HG02852 (cell line): ENCODE data around the gene NFKBIE.

Experiments used
- ATAC-seq: cut with Tn5 transposase; IDR thresholded peaks from one replicate; pipeline ENCODE4 v1.9.1; 2021; ENCODE audit warnings: mild to moderate bottlenecking, moderate library complexity; ENCODE audit not compliant: unreplicated experiment

Gene NFKBIE

DNA sequence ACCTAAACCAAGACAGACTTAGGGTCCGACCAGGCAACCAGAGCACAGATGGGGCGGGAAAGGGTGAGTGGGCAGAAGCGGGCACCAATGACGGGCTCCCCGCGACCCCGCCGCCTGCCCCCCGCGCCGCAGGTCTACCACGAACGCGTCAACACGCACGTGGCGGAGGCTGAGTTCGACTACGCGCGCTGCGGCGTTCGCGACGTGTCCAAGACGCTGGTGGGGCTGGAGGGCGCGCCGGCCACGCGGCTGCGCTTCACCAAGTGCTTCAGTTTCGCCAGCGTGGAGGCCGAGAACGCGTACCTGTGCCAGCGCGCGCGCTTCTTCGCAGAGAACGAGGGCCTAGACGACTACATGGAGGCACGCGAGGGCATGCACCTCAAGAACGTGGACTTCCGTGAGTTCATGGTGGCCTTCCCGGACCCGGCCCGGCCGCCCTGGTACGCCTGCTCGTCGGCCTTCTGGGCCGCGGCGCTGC lies 10.0 kb upstream of the NFKBIE start:
- ATAC-seq = no peak

DNA sequence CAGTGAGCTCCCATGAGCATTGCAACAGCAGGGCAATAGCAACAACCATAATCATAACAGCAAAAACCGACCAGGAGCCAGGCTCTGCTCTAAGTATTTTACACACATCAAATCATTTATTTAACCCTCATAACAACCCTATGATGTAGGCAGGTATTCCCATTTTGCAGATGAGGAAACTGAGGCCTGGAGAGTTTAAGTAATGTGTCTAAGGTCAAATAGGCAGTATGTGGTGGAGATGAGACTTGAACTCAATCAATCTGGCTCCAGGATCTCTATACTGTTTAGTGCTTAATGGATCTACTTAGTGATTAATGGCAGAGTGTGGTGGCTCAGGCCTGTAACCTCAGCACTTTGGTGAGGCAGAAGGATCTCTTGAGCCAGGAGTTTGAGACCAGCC lies 8.3 kb upstream of the NFKBIE start:
- no peak for ATAC-seq

DNA sequence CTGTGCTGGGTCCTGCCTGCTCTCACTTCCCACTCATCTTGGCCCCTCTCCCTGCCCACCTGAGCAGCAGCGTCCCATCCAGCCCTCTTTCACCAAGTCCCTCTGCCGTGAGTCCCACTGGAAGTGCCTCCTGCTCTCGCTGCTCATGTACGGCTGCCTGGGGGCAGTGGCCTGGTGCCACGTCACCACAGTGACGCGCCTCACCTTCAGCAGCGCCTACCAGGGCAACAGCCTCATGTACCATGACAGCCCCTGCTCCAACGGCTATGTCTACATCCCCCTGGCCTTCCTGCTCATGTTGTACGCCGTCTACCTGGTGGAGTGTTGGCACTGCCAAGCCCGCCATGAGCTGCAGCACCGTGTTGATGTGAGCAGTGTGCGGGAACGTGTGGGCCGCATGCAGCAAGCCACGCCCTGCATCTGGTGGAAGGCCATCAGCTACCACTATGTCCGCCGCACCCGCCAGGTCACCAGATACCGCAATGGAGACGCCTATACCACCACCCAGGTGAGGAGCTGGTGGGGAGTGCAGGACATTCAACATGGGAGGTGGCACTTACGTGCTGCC lies 7.7 kb upstream of the NFKBIE start:
- ATAC-seq = no peak

DNA sequence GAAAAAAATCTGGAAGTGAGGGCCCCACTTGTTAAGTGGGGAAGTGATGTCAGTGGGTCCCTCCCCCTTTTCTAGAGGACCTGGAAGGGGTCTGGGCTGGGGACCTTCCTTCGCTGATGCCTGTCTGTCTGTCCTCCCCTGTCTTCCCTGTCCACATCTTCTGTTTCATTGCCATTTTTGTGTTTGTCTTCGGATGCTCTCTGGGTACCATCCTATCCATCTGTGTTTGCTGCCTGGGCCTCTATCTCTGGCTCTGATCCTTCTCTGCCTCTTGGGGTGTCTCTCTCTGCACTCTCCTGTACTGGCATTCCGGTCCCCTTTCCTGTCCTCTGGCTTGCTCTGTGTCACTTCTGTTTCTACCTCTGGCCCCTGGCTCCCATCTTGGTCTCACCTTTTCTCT lies 7.2 kb upstream of the NFKBIE start:
- no peak for ATAC-seq

DNA sequence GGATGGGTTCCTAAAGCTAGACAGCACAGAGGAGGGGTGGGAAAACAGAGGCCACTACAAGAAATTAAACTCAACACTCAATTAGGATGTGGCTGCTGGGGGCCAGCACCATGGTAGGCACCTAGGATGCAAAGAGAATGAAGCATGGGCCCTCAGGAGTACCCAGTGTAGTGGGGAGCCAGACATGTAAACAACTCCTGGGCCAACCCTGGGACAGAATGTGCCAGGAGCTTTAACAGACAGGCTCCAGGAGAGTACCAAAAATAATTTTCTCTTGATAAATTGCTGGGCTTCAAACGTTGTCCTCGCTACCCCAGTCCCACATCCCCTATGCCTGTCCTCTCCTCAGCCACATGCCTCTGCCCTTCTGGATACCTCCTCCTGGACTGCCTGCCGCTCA lies 6.6 kb upstream of the NFKBIE start:
- no peak for ATAC-seq

DNA sequence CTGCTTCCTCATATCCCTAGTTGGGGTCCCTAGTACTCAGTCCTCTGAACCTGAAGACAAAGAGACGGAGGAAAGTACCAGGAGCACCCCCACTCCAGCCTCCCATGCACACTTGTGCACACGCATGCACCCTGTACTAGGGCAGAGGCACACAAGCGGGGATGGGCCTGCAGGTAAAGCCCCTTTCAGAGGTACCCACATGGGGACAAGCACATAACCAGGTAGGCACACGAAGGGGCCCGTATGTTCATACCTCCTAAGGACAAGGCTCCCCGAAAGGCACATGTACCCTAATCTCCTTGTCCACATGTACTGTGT lies 6.0 kb upstream of the NFKBIE start:
- no peak for ATAC-seq

DNA sequence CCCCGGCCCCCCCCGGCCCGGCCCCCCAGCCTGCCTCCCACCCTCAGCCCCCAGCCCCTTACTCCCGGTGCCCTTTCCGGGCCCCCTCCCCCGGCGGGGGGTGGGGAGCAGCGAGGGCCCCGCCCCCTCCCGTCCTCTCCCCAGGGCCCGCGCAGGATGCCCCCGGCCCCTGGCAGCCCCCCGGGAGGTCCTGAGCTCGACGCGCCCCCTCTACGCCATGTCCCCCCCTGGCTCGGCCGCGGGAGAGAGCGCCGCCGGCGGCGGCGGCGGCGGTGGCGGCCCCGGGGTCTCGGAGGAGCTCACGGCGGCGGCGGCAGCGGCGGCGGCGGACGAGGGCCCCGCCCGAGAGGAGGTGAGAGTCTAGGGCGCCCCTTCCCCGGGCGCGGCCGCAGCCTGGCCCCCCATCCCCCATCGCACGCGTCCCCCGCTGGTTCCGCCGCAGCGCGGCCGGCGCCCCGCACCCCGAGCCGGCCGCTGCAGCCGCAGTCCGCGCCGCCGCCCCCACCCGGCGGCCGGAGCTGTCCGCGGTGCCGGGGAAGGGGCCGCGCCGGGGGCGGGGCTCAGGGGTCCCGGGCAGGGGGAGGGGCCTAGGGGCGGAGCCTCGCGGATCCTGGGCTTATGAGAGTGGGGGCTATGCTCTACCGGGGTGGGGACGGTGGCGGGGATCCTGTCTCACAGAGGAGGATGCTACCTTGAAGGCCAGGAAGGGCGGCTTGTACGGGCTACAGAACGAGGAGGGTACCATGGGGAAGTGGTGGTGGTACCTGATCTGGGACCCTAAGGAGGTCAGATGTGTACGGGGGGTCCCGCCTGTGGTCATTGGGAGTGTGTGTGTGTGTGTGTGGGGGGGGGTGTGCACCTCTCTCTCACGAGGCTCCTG lies 5.4 kb upstream of the NFKBIE start:
- no peak for ATAC-seq

DNA sequence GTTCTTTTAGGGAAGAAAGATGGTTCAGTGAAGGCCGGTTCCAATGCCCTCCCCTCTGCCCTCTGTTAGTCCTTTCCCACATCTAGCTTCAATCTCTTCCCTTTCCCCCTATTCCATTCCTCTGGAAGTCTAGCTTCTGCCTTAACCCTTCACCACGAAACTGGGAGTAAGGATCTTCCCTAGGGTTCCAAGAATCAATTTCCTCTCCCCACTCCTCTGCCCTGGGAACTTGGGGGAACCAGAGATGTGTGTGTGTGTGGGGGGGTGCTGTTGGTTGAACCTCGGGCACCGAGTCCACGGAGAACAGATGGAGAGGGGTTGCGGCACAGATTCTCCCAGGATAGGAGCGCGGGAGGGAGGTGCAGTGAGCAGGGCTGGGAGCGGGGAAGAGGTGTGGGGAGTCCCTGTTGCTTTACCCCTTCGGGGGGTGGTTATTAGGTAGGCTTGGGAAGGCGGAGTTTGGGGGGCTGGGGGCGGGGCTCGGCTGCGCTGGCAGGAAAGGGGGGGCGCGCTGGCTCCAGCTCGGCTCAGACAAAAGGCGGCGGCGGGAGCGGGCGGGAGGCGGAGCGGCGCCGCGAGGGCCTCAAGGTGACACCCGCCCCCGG lies 4.7 kb upstream of the NFKBIE start, which contains the start of gene TMEM151B:
Gene TMEM151B, plus strand, starts transcription at position 530 of the 605 bp plus-strand sequence. CDS start 293 bp downstream, outside the sequence.
- ATAC-seq = no peak

DNA sequence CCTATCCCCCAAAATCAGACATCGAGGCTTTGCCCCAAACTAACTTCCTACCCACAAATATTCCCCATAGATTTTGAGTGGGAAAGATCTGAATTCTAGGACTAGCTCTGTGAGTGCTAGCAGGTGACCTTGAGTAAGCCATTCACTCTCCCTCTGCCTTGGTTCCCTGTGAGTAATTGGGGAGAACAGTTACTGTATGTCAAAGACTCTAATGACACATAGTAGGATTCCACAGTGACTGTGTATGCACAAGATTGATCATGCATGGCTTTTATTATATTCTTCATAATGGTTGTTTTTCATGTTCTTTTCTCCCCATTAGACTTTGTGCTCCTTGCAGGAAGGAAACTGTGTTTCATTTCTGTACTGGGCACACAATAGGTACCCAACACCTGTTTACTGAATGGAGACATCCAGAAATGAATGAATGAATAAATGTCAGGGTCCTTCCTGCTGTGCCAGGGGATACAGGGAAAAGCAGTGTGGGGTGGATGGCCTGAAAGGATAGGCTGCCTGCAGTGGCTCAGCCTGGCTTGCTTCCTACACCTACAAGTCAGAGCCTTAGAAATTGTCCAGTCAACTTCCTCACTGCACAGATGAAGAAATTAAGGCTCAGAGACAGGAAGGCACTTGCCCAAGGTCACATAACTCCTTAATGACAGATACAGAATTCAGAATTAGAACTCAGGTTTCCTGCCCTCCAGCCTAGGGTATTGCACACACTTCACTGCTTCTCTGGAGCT lies 4.0 kb upstream of the NFKBIE start:
- ATAC-seq = no peak

DNA sequence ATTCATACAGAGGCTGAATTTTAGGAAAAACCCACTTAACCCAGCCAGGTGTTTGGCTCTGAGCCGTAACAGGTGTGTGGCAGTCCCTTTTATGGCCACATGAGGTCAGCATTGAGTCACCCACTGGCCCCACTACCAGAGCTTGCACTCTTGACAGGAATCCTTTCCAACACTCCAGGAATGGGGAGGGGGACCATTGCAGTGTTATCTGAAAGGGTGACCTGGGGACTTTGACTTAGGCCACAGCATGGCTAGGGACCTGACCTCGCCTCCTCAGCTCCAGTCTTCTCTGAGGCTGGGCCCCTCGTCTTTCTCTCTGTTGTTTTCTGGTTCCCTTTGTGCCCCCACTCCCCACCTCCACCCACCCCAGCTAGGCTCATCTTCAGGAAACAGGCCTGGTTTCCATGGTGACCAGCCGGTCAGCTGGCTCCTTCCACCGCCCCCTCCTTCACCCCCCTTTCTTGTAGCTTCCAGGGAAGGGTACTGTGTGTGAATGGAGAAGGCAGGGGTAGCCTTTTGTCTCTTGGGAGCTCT lies 2.8 kb upstream of the NFKBIE start:
- ATAC-seq = no peak

DNA sequence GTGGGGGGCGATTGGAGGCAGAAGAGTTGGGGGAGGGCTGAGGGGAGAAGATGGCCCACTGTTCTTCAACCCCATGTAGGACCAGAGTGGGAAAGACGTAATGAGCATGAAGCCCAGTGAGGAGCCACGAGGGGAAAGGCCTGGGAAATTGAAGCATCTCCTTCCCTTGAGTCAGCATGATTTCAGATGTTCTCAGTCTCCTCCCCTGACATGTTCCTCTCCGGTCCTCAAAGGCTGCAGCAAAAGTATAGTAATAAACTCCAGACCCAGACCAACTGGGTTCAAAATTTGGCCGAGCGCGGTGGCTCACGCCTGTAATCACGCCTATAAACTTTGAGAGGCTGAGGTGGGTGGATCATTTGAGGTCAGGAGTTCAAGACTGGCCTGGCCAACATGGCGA lies 1.9 kb upstream of the NFKBIE start:
- ATAC-seq = no peak

DNA sequence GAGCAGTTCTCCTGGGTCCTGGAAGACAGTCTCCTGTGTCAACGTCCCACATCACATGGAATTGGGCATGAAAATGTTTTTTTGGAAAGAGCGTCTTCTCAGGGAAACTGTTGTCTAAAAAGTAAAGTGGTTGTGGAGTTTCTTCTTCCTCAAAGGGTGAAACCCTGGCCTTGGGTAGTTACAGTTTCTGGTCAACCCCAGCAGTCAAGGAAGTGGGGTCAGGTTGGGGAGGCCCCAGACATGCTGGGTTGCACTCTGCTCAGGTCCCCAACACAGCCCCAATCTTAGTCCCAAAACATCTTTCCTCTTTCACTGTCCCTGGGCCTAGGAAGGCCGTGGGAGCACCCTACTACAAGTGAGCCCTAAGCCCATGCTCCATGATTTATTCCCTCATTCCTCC lies 996 bp upstream of the NFKBIE start:
- no peak for ATAC-seq

DNA sequence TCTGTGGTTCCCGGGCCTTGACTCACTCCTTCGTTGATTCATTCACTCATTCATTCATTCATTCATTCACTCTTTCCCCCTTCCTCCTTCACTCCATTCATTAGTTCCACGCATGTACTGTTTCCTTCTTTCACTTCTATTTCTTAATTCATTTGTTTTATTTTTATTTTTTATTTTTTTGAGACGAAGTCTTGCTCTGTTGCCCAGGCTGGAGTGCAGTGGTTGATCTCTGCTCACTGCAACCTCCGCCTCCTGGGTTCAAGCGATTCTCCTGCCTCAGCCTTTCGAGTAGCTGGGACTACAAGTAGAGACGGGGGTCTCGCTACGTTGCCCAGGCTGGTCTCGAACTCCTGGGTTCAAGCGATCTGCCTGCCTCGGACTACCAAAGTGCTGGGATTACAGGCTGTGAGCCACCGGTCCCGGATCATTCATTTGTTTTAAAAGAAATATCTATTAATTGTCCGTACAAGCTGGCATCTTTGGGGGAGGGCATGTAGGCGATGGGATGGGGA lies 427 bp upstream of the NFKBIE start:
- ATAC-seq = no peak

DNA sequence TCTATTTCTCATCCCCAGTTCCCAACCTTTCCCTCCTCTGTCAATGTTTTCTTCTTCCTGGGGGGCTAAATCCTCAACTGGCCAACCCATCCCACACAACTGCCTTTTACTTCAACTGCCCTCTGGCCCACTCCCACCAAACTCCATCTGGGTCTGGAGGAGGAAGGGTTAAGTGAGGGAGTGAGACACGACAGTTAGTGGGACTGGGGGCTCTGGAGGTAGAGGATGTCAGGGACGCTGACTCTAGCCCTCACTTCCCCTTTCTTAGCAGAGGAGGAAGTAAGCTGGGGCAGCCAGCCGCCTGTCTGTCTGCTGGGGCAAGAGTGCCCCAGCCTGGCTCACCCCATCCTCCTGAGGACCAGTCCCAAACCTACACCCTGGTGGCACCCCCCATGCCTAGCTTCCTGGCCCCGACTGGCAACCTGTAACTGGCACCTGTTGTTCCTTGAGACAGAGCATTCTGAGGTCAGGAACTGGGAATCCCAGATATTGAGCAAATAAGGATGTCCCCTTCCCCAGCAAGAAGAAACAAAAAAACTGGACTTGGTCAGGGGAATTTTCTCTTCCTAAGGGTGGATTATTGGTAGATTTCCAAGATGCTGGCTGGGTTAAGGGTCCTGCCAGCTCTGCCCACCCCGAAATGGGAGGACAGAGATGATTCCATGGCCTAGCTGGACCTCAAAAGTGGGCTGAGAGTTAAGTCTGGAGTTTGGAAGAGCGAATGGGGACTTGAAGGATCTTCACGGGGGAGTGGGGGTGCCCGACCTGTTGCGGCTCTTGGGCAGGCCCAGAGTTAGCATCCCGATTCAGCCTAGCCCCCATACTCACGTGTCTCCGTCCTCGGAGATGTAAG lies 971 bp downstream of the NFKBIE start:
- ATAC-seq = peak; percentile 20

DNA sequence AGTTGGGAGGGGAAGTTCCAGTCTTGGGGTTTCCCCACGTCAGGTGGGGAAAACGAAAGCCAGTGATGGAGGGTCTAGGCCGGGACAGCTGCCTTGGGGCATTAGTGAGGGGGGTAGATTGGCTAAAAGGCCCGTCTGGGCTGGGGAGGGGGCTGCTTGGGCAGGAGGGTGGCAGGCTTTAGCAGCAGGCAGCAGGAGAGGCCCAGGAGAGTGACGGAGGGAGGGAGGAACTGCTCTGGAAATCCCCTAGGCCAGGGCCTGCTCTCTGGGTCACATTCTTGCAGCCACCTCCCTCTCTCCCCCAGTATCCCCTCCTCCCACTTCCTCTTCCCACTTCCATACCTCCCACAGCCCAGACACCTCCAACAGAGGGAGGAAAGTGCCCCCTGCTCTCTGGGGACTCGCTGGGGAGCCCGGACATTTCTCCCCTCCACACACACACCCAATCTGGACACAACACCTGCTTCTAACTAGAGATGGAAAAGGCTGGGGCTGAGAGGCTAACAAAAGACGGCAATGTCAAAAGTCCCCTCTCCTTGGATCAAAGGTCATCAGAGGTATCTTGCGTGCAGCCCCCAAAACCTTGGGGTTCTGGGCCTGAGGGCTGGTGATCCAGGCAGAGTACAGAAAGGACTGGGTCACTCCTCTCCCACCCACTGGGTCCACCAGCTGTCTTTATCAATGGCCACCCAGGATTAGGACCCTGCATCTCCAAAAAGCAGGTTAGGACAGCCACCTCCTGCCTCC lies 1.8 kb downstream of the NFKBIE start:
- ATAC-seq = no peak

DNA sequence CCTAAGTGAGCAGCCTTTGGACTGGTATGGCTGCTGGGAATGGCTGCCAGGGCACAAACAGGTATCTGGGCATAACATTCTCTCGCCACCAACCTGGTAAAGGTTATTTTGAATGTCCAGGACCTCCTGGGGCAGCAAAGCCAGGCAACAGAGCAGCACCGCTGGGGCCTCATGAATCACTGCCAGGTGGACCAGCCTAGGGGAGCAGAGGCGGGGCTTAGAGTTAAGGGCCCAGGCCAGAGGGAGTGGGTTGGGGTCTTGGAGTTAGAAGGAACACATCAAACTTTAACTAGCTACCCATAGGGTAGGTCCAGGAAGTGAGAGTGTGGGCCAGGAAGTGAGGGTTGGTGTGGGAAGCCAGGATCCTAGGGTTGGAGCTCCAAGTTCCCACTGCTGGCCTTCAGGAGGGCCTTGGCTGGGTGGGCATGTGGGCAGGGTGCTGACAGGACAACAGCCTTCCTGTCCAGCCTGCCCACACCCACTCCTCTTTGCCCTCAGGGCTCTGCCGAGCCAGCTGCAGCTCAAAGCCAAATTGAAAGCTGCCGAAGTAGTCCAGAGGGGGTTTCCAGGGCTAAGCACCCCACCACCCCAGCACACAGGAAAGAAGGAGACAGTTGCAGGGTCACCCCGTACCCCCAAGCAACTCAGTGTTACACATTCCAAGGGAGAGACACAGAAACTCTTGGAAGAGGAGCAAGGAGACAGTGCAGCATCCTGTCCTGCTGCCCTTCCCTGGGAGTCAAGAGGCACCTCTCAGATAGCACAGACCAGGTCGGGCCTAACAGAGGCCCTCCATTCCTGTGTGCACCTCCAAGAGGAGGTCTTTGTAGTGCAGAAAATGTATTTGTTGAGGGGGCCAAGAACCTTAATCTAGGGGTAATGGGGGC lies 2.6 kb downstream of the NFKBIE start:
- ATAC-seq = no peak

DNA sequence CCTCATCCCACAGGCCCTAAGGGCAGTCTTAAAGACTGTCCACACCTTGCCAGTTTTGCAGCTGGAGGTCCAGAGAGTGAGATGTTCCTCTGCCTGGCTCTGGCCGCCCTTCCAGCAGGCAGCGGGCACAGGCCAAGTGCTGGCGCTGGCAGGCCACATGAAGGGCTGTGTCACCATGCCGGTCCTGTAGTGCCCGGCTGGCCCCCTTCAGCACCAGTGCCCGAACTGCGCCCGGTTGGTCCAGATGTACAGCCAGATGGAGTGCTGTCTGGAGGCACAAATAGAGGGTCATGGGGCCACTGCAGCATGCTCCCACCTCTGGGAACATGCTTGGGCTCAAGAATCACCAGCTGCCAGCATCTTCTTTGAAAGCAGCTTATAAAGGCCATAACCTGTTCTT lies 3.8 kb downstream of the NFKBIE start:
- ATAC-seq = no peak
